Middle frontal gyrus (tissue), 1 donor: ENCODE results near the gene FSD1L.

ENCODE experiments used
- DNase-seq: peaks from one replicate; pipeline ENCODE4 v3.0.0-alpha.2; 2015; ENCODE audit warnings: low spot score; ENCODE audit errors: extremely low spot score

Gene FSD1L

DNA sequence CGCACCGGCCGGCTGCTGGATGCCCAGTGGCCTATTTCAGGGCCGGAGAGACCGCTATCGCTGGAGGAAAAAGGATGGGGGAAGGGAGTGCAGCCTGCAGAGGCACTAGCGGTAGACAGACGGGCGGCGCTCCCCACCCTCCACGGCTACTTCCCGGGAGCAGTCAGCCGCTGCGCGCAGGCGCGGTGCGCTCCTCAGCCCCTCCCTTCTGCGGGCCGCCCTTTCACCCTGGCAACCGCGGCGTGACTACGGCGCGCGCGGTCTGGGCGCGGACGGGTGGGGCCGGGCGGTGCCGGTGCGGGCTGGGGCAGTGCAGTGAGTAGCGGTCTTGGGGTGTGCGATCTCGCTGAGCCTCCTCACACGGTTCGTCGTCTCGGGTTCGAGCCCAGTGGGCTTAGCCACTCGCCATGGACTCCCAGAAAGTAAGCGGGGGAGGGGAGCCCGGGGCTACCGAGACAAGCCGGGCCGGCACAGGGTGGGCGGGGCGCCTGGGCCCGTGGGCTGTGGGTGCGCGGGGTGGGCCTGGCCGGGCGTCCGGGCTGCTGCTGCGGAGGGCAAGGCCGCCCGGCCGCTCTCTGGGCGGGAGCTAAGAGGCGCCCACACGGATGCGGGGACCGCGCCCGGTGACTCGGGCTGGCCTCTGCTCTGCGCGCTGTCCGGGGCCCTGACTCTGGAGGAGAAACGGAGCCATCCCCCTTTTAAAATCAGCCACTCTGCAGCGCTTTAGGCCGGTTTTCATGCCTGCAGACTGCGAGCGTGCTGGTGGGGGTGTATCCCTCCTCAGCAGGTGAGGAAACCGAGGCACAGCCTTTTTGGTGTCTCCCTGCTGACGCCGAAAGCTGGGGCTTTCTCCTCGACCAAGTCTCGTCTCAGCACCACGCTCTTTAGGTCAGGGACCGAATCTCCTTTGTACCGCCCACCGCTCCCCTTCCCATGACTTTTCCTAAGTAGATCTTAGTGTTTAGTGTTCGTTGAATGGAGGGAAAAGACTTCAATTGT, at the start of gene FSD1L:
Gene FSD1L (plus strand): TSS at position 221 of the 999 bp plus-strand sequence. CDS start 187 bp downstream, at position 408.
- DNase-seq: peak; percentile 86

DNA sequence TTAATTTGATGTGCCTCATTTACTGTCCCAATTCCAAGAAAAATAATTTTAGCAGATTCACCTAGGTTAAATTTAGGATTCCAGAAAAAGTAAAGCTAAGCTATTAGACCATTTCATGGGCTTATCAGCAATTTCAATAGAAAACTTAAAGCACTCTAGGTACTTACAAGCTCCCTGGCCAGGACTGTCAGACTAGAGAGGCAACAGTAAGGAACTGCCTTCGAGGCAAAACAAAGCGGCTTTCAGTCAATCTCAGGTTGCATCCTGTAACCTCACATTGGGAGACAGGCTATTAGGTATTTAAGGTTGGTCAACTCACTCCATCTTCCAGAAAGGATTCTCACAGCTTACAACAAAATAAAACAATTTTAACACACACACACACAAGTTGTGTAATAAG, 48.7 kb upstream of the FSD1L start:
- no peak for DNase-seq

DNA sequence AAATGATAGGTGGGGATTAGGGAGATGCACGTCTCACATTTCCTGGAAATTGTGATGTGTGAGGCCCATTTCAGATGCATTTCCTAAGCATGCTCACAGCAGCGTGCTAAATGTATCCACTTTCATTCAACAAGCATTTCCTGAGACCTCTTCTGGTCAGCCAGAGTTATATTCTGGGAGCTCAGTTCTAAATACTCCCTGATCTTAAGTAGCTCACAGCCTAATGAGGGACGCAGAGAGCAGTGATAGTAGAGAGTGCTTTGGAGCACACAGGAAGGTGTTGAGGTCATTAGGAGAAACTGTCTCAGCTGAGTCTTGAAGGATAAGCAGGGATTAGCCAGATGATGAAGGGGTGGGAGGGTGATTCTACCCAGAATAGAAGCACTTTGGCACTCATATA, 46.2 kb upstream of the FSD1L start:
- DNase-seq: no peak

DNA sequence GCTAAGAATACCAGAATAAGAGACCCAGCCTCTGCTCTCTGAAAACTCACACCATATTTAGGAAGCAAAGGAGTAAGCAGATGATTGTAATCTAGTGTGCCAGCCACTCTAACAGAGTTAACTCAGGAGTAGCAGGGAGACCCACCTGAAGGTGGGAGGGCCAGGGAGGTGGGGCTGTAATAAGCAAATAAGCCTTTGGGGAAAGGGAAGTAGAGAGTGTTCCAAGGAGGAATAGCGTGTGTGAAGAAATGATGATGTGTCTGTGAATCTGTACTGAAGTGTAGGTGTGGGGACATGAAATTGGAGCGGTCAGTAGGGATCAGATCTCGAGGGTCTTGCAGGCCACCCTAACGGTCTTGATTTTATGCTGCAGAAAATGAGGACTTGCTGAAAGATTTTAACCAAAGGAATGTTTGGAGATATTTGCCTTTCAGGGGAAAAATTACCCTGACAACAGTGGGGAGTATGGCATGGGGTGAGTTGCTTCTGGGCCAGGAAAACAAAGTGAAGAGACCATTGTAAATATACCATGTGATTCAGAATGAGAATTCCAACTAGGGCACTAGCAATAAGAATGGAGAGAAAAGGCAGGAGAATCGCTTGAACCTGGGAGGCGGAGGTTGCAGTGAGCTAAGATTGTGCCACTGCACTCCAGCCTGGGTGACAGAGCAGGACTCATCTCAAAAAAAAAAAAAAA, 44.1 kb upstream of the FSD1L start:
- no peak for DNase-seq

DNA sequence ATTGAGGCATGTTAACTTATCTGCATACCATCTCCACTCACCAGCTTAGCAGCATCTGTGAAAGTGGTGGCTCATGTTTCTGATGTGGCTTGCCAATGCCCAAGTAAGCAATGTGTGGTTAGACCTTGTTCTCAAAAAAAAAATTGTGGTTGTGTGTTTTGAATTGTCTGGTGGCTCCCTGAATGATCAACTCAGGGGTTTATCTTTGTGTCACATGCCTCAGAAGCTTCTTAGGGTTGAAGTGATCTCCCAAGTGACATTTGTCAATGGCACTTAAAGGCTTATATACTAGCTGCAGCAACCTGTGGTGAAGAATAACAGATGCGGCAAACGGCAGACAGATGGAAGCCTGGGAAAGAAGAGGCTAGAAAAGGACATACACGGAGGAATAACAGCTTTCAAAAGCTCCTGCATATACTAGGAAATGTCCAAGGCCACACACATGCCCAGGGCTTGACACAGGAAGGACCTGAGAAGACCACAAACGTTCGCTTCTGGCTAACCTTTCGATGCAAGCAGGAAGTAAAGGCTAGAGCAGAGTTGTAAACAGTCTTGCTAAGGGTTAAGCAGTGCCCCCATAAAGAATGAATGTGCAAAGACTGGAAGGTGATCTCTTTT, 42.2 kb upstream of the FSD1L start:
- no peak for DNase-seq

DNA sequence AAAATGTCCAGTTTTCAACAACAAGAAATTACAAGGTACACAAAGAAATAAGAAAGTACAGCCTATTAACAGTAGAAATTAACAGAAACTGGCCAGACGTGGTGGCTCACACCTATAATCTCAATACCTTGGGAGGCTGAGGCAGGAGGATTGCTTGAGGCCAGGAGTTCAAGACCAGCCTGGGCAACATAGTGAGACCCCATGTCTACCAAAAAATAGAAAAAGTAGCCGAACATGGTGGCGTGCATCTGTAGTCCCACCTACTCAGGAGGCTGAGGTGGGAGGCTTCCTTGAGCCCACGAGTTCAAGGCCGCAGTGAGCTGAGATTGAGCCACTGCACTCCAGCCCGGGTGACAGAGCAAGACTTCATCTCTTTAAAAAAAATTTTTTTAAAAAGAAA, 41.5 kb upstream of the FSD1L start:
- DNase-seq: no peak

DNA sequence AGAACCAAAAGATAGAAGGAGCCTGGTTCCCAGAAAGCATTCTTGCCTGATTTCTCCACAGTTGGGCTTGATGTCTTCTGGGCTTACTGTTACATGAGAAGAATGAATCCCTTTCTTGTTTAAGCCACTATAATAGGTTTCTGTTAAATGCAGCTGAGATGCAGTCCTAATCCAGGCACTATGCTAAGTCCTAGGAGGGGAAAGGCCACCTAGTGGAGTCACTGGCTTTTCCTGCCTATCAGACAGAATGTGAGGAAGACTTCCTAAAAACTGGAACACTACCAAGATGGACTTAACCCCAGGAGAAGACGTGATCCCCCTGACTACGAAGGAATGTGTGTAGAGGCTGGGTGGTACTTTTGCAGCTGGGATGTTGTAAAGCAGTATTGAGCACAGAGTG, 34.3 kb upstream of the FSD1L start:
- DNase-seq: no peak

DNA sequence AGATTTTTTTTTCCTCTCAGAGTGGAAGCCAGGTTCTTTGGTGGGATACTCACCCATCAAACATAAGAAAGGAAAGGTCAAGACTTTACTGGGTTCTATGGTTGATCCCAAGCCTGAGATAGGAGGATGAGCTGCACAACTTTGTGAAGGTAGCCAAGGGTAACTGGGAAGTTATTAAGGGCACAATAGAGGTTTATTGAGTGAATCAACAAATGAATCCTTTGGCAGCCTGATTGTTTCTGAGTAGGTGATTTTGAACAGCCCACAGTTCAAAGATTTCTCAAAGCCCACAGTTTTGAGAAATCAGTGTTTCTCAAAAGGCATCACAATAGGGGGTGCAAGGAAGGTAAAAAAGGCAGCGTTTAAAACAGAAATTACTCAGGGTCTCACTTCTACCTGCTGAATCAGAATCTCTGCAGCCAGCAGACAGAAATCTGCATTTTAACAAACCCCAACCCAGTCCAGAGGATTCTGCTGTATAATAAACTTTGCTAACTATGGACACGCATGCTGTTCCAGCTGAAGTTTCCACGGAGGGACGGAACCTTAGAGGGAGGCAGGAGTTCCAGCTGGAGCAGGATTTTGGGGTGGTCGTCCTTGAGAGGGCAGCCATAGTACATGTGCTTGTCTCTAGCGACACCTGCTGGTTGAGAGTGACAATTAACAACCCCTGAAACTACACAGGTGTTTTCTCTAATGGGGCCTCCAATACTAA, 32.7 kb upstream of the FSD1L start:
- no peak for DNase-seq

DNA sequence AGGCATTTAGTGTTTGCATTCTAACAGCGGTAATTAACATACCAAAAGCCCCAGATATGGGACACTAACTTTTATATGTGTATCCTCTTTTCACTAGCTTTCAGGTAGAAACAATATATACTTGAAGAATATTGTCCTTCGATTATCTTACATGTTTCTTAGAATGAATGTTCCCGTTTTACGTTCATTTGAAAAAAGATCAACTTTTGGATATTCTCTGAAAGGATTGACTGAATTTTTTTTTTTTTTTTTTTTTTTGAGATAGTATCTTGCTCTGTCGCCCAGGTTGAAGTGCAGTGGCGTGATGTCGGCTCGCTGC, 32.2 kb upstream of the FSD1L start:
- no peak for DNase-seq

DNA sequence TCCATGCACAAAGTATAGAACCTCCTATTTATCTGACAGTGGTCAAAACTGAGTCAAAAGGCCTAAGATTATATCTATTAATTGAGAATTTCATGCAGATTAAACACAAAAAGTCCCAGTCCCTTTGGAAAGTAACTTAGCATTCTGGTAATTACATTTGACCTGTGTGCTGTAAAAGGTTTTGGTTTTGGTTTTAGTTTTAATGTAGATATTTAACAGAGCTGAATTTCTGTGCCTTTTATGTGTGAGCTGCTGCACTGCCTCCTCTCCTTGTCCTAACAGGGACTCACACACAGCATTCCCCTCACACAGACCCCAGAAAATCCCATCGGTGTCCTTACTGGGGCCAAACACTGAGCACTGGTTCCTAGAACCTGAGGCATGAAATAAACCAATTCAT, 31.0 kb upstream of the FSD1L start:
- DNase-seq: no peak

DNA sequence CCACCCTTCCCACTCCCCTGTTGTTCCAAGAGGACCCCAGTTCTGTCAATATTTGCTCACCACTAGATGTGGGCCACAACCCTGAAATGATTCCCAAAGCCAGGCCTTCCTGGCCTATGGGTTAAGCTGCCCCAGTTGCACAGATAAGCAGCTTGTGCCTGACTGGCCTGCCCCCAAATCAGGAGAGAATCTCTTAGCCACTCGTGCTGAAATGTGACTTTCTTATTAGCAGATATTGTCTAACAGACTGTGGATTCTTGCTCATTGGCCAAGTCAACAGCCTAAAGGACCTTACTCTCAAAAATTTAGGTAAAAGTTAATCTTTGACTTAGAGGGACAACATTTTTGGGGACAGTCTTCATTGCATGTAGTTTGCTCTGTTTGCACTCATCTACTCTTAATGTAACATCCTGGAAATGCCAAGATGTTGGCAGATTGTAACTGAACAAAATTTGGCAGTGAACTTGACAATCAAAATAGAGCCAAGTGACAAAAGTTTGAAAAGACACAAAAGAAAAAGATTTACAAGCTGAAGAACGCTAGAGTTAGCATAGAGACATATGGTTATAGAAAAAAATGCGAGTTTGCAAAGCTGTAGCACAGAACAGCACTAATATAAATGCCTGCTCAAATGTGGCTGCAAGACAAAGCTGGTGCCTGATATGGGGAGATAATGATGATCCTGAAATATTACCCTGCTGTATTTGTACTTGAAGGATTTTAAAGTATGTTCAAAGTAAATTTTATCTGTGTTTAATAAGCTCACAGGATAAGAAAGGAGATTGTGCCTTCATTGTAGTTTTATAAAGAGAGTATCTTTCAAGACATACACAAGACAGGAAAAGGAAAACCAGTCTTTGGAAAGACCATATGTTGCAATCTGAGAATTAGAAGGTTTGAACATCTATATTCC, 29.0 kb upstream of the FSD1L start:
- peak; percentile 44 for DNase-seq

DNA sequence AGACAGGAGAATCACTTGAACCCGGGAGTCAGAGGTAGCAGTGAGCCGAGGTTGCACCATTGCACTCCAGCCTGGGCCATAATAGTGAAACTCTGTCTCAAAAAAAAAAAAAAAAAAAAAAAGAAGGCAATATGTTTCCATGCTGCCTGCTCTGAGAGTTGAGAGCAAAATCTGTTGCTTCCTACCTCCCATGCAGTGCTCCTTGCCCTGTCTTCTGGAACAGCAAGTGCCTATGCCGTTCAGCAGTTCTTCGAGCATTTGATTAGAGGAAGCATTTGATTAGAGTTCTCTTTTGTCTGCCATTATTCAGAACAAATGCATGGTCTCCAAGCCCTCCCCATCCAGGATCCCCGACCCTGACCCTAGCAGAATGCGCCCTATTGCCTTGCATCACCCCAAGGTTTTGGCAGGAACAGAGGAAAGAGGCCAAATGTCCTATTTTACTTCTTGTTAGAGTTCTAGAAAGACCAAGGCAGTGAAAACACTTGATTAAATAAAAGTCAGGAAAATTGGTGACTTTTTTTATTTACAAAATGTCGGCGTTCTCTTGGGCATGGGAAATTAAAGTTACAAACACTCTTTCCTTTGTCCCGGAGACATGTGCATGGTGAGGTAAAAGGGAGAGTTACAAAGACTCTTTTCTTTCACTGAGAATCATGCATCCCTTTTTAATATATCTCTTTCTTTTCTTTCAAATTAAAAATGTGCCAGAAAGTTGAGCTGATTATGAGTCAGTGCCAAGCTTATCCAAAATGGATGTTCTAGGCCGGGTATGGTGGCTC, 27.8 kb upstream of the FSD1L start:
- no peak for DNase-seq

DNA sequence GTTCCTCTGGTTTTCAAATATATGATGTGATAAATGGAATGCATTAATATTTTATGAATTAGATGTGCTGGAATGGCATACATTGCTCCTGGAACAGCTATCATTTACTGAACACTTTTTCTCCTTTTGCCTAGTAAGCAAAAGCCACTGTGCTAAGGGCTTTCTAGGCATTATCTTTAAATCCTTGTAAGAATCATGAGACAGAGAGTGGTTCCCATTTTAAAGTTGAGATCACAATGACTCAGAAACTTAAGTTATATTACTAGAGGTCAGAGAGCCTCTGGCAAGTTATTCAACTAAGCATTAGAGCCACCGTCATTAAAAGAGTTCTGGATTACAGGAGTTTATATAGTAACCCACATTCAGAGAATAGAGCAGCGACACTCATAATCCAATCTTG, 26.7 kb upstream of the FSD1L start:
- no peak for DNase-seq

DNA sequence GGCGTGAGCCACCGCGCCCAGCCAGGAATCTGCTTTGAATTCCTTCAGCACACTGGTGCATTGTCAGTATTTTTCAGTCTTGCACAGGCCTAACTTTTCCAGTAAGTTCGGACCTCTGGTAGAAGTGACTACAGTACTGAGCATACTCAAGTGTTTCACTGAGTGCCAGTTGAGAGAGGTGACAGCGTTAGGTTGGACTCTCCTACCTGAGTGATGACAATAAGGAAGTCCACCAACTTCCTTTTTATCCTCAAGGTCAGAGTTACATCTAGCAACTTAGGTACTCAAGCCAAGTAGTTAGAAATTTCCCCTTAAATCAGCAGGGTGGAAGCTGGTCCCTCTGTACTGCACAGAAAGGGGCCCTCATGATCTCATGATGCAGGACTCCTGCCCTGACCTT, 26.0 kb upstream of the FSD1L start:
- no peak for DNase-seq

DNA sequence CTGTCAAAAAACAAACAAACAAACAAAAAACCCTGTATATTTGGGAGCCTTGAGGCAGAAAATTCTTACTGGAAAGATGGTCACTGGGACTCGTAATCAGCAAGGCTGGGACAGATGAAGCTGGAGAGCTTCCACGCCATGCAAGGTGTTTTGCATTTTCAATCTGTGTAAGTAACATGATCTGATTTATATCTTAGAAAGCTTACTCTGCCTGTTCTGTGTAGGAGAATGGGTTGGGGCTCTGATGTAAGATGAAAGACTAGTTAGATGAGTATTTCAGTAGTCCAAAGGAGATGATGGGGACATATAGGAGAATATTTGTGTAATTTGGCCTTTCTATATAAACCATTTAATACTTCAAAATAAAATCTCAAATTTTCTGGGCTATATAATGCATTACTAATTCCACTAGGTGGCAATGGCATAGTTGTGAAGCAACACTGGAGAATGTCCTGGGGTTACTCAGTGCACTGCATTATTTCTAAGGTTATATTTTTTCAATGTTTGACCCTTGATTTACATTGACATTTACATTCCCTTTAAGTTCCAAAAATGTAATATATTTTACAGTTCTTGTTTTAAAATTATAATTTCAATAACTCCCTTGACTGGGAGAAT, 21.9 kb upstream of the FSD1L start:
- no peak for DNase-seq

DNA sequence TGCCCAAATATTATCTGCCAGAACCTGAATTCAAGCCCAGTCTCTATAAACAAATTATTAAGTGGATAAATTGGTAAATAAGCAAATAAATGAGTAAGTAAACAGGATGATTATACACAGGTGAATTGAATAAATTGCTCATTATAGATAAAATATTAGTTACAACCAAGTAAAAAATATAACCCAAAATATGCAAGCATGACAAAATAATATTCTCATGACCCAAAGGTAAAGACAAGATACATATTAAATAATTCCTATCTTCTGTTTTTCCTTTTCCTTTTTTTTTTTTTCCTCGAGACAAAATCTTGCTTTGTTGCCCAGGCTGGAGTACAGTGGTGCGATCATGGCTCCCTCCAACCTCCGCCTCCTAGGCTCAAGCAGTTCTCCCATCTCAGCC, 21.2 kb upstream of the FSD1L start:
- no peak for DNase-seq

DNA sequence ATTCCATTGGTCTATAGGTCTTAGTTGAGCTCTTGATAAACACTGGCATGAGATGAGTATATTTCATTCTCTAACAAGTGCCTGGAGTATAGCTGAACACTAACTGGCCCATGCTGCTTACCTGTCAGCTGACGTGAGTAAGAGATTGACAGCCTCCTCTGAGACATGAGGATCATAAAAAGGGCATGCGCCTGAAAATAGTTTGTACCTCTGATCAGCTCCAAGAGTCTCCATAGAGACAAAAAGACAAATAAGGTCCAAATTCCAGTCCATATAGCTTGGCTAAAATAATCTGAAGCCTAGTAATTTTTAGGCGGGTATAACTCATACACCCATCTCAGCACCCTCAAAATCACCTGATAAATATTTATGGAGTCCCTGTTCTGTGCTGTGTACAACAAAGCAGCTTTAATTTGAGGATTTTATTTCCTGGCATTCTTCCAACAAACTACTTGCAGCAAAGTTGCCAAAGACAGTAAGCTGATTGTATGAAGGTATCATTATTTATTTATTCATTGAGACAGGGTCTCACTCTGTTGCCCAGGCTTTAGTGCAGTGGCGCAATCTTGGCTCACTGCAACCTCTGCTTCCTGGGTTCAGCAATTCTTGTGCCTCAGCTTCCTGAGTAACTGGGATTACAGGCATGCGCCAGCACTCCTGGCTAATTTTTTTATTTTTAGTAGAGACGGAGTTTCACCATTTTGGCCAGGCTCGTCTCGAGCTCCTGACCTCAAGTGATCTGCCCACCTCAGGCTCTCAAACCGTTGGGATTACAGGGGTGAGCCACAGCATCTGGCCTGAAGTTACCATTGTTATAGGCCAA, 16.2 kb upstream of the FSD1L start:
- no peak for DNase-seq

DNA sequence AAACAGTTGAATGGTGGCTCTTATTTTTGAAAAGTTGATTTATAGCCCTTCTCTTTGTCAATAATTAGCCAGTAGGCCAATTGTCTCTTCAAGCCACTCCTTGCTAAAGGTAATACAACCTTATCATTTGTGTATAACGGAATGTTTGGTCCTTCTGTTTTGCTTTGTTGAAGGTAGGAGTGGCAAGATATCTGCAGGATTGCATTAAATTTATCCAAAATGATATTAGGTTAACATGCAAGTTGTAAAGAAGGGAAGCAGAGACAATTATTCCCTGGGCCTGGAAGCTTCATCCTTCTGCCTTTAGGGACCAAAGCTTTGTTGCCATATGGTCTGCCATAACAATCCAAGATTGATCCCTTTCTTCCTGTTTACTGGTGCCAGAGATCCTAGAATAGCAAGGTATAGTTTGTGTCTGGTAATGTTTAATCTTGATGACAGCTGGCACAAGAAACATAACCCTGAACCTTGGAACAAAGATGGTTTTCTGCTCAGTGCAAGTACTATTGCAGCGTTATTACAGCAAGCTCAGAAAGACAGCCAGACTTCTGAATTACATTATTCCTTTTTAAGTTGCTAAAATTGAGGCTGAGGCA, 15.5 kb upstream of the FSD1L start:
- DNase-seq: no peak
